Cerebellar cortex (tissue), 1 donor: ENCODE data around the gene COPS4.
"Not testable (repeated sequence)": the region's sequence is repeated elsewhere in the genome, so short reads cannot be mapped to it uniquely, and the experiment has no call there.

Experiments
- DNase-seq: peaks from one replicate; pipeline ENCODE4 v3.0.0-alpha.2; 2015; ENCODE audit warnings: low spot score

The COPS4 gene

GRCh38 chr4:83034630-83035494 is at the start of gene COPS4:
Gene COPS4 (plus strand): TSS chr4:83035183. CDS start chr4:83035225, 42 bp downstream.
- DNase-seq, result peak; percentile 100

- not testable (repeated sequence) for DNase-seq
Measured at GRCh38 chr4:82987519-82987918, 47.5 kb upstream of the COPS4 start.

- no peak for DNase-seq
Measured at GRCh38 chr4:82988323-82988832, 46.6 kb upstream of the COPS4 start.

- DNase-seq, result no peak
Measured at GRCh38 chr4:82989575-82990429, 45.2 kb upstream of the COPS4 start.

- no peak for DNase-seq
Measured at GRCh38 chr4:82994834-82995233, 40.1 kb upstream of the COPS4 start.

- DNase-seq, result no peak
Measured at GRCh38 chr4:82998898-82999297, 36.1 kb upstream of the COPS4 start.

GRCh38 chr4:83002329-83002728 is 32.7 kb upstream of the COPS4 start:
- DNase-seq, result no peak

GRCh38 chr4:83003044-83003791 is 31.8 kb upstream of the COPS4 start:
- not testable (repeated sequence) for DNase-seq

- DNase-seq, result no peak
Measured at GRCh38 chr4:83009529-83009928, 25.5 kb upstream of the COPS4 start.

GRCh38 chr4:83010111-83010521 is 24.9 kb upstream of the COPS4 start:
- DNase-seq, result peak; percentile 31

- peak; percentile 62 for DNase-seq
Measured at GRCh38 chr4:83010522-83011318, 24.3 kb upstream of the COPS4 start, which contains the start of gene LIN54. Gene LIN54 (minus strand): TSS chr4:83010823. CDS start chr4:82984844, 25,979 bp downstream.

GRCh38 chr4:83011689-83012199 is 23.2 kb upstream of the COPS4 start:
- DNase-seq, result no peak

GRCh38 chr4:83012200-83012686 is 22.7 kb upstream of the COPS4 start:
- DNase-seq, result peak; percentile 35

- DNase-seq, result peak; percentile 98
Measured at GRCh38 chr4:83012687-83013419, 22.1 kb upstream of the COPS4 start.

- DNase-seq, result no peak
Measured at GRCh38 chr4:83013420-83013867, 21.5 kb upstream of the COPS4 start.

GRCh38 chr4:83013902-83014301 is 21.1 kb upstream of the COPS4 start:
- no peak for DNase-seq

GRCh38 chr4:83019794-83020494 is 15.0 kb upstream of the COPS4 start:
- DNase-seq, result no peak

- DNase-seq, result no peak
Measured at GRCh38 chr4:83022724-83023450, 12.1 kb upstream of the COPS4 start.
